H54 (cell line): ENCODE data around the gene DBN1.
"Not testable (repeated sequence)": the region's sequence is repeated elsewhere in the genome, so short reads cannot be mapped to it uniquely, and the experiment has no call there.

Experiments
- DNase-seq: peaks from one replicate; pipeline ENCODE4 v3.0.0; 2011; ENCODE audit warnings: low spot score, mixed read lengths; ENCODE audit not compliant: insufficient read length
- FAIRE-seq: peaks from 3 replicates; lab custom pipeline; 2011; peaks lifted over from hg19 to GRCh38; lab: Jason Lieb, UNC
- POLR2A ChIP-seq: IDR thresholded peaks from 2 replicates; pipeline ENCODE4 v1.6.1; 2011; ENCODE audit warnings: low read depth, mild to moderate bottlenecking, low read length

DBN1 gene

DNA sequence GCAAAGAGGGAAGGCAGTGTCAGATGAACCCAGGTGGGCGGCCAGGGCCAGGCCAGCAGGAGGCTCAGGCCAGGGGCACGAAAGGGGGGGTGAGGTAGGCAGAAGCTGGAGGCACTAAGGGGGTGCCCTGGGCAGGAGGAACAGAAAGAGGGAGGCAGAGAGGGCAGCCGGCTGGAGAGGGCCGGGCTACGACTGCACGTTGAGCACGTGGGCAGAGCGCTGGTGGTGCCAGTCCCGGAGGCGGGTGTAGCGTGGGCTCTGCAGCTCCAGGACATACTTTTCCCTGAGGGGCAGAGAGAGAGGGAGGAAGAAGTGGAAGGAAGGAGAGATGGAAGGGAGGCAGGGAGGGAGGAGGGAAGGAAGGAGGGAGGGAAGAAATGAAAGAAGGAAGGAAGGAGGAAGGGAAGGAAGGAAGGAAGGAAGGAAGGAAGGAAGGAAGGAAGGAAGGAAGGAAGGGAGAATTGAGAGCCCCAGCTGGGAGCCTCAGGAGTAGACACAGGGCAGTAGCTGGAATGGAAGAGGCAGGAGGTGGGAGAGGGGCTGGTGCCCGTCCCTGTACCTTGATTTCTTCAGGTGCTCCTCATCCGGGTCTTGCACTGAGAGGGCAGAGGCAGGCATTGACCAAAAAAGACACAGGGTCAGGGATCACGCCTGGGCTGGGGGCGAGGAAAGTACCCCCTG lies 17.0 kb upstream of the DBN1 start:
- no peak for DNase-seq
- no peak for TF ChIP-seq POLR2A
- no peak for FAIRE-seq

GRCh38 chr5:177489119-177489716 lies 15.8 kb upstream of the DBN1 start:
- TF ChIP-seq POLR2A = no peak
- FAIRE-seq (no peak), DNase-seq (no peak)

DNA sequence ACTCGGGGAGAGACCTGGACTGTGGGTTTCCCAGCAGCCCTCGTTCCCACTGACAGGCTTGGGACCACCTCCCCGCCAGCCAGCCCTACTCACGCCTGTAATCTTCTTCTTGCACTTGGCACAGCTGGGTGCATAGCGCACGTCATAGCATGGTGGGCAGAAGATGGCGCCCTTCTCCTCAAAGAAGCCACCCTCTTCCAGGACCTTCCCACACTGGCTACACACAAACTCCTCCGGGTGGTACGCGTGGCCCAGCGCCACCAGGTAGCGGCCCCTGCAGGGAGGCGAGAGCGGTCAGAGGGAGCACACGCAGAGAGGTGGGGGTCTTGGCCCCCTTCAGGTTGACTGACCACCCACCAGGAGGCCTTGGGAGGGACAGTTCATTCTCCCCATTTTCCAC lies 14.5 kb upstream of the DBN1 start:
- FAIRE-seq (no peak), DNase-seq (no peak)
- TF ChIP-seq POLR2A = no peak

- DNase-seq = no peak
- TF ChIP-seq POLR2A = no peak
- FAIRE-seq = no peak
These were observed 13.7 kb upstream of the DBN1 start for GRCh38 chr5:177487144-177487543.

DNA sequence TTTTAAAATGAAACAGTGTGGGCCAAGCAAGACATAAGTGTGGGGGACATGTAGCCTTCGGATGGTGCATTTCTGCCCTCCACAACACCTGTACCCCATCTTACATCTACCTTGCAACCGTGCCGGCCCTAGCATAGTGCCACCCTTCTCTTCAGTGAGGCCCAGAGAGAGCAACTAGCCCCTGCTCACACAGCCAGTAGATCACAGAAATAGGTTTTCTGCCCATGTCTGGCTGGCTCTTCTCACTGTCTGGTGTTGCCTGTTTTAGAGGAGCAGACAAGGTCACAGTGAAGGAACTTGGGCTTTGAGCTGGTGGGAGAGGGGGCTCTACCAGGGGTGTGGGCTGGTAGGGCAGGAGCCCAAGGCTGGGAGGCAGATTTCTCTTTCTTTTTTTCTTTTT lies 12.8 kb upstream of the DBN1 start:
- FAIRE-seq (no peak), DNase-seq (no peak)
- TF ChIP-seq POLR2A = no peak

DNA sequence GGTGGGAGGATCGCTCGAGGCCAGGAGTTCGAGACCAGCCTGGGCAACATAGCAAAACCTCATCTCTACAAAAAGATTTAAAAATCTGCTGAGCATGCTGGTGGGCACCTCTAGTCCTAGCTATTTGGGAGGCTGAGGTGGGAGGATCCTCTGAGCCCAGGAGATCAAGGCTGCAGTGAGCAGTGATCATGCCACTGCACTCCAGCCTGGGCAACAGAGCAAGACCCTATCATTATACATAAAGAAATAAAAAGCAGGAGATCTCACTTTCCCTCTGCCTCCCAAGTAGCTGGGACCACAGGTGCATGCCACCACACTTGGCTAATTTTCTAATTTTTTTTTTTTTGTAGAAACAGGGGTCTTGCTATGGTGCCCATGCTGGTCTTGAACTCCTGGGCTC lies 12.3 kb upstream of the DBN1 start:
- DNase-seq, FAIRE-seq: not testable (repeated sequence)

DNA sequence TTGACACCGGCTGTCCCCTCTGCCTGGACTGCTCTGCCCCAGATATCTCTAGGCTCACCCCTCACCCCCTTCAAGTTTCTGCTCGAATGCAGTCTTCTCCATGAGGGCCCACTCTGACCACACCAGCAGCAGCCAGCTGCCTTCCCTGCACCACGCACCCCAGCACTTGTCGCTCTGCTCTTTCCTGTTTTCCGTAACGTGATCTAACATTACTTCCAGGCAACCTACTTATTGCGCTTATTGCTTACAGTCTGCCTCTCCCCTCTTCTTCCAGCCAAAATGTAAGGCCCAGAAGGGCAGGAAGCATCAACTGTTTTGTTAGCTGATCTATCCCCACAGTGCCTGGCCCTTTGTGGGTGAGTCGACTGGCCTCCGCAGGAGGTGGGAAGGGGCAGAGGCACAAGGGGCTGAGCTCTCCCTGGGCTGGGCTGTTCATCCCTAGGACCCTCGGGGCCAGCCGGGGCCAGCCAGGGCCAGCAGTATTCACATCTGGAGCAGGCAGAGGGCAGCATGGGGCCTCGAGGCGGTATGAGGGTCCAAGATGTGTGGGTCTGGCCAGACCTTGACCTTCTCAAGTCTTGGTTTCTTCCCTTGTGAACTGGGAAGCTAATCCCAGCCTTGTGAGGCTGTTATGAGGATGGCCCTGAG lies 11.6 kb upstream of the DBN1 start:
- DNase-seq (no peak), FAIRE-seq (no peak)
- TF ChIP-seq POLR2A = no peak

DNA sequence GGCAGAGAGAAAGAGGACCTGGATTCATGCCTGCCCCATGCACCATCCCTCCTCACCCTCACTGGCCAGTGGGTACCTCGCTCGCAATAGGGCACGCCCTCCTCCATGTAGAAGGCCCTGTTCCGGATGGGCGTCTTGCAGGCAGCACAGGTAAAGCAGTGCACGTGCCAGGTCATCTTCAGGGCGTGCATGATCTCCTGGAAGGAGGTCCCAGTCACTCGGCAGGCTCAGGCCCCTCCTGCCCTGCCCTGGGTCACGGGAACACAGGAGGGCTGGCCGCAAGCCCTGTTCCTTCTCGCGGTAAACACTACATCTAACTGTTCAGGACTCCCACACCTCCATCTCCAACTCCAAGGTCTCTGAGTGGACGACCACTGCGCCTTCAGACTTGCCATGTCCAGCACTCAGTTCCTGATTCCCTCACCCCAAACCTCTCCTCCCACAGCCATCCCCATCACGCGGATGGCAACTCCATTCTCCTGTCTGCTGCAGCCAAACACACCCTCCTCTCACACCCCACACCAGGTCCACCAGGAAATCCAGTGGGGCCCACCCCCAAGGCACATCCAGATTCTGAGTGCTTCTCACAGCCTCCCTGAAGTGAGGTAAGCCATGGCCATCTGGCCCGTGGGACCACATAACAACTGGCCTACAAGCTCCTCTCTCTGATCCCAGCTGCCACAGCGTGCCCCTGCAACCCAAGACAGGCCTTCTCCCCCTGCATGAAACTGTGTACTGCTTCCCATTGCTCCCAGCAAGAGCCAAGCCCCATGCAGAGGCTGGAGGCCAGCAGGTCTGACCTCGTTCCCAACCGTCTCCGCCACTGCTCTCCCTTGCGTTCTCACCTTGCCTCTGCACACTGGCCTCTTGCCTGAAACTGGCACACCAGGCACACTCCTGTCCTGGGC lies 10.8 kb upstream of the DBN1 start:
- no peak for DNase-seq
- no peak for FAIRE-seq
- no peak for TF ChIP-seq POLR2A

DNA sequence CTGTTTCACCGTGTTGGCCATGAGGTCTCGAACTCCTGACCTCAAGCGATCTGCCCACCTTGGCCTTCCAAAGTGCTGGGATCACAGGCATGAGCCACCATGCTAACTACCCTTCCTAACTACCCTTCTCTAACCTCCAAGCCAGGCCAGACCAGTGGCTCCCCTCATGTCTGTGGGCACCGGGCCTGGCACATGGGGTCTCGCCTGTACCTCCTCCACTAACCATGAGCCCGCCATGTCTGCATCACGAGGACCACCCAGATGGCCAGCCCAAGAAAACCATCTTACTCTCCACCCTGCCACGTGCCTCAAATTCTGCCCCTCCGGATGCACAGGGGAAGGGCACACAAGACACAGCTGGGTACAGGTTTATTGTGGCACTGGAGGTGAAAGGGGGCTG lies 9.6 kb upstream of the DBN1 start:
- DNase-seq = no peak
- TF ChIP-seq POLR2A = no peak
- no peak for FAIRE-seq

DNA sequence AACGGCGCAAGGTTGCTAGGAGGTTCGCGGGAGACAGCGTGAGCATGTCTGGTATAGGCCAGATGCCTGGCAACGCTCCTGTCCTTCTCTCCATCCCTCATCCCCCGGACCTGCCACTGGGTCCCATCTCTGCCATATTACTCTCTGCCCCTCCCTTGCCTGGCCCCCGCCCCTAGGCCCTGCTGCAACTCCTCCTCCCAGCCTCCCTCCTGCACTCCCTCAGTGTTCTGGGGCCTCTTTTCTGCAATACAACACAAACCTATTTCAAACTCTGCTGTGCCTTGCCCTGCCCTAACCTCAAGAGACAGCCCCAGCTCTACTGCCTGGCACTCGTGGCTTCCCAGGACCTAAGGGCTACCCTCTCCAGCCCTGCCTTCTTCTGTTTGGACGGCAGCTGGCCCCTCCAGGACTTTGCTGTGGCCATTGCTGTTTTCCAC lies 8.9 kb upstream of the DBN1 start:
- DNase-seq = no peak
- FAIRE-seq = no peak
- TF ChIP-seq POLR2A = no peak

DNA sequence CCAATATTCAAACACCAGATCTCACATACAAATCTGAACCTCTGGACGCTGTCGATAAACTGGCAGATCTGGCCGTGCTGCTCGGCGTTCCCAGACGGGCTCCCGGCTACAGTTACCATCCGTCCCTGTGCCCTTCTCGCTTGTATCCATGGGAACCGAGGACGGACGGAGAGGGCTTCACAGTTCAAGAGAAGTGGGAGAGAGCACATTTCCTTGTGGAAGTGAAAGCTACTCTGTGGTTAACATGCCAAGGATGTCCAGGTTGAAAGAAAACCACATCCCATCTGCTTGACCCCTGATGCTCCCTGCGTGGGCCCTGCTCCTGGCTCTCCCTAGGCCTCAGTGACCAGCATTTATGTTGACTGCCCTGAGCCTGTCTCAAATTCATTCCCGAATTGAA lies 6.3 kb upstream of the DBN1 start:
- FAIRE-seq (no peak), DNase-seq (no peak)
- no peak for TF ChIP-seq POLR2A

DNA sequence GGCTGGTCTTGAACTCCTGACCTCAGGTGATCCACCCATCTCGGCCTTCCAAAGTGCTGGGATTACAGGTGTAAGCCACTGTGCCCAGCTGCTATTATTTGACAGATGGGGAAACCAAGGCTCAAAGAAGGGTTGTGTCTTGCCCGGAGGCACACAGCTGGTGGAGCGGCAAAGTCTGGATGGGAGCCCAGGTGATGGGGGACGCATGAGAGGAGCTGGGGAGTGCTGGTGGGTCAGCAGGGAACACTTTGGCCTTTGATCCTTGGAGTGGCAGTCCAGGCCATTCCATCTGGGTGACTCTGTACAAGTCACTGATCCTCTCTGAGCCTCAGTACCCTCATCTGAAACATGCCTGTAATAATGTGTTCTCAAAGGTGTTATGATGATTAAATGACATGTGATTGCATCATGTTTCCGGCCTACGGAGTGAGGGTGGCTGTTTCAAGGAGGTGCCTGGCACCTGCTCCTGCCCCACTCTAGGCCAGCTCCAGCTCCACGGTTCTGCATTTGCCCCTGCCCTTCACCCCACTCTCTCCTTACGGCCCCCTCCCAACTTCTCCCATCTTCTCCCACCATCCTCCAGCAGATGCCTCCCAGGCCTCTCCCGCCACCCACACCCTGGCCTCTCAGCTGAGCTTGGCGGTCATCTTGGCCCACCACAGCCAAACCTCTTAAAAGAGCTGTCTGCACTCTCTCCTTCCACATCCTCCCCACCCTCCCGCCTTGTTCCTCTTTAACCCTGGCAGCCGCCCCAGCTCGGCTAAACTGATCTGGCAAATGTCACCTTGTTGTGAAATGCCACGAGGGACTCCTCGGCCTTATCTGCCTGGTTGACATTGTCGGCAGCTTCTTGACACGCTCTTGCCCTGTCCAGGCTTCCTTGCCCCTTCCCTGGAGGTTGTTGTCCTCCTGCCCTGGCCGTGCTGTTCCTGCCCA lies 5.5 kb upstream of the DBN1 start:
- DNase-seq (no peak), FAIRE-seq (no peak)
- no peak for TF ChIP-seq POLR2A

DNA sequence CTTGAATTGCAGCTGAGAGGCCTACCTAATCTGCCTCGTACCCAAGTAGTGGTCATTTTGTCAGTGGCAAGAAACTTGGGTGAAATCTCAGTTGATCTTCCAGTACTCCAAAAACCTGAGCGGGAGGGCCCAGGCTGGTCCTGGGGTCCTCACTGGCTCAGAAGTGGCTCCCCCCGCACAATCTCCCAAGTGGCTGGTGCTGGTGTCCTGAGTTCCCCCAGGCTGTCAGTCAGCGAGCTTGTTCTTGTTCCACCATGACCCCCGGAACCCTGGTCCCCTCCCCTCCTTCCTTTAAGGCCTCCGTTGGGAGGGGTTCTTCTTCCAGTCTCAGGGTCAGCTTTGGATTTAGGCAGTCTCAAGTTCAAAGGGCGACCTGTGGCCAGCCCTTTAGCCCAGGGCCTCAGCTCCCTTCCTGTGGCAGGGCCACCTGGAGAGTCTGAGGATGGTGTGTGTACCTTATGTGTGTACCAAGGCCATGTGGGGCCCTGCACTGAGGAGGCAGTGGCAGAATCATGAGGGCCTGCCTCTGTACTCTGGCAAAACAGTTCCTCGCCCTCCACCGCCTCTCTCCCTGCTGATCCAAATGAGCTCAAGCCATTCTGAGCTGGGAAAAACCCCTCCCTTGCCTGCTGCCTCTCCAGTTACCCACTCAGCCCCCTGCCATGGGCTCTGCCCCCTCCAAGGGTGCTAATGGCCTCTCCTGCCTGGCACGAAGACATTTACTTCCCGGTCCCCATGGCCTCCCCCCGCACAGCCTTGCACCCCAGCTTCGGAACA lies 4.5 kb upstream of the DBN1 start:
- no peak for TF ChIP-seq POLR2A
- FAIRE-seq (no peak), DNase-seq (no peak)
